SK-N-SH (cell line): ENCODE measurements around the gene TMEM232. TPM values are rescaled to one million over a fixed set of nuclear protein-coding genes. Genes with fewer than 3 reads are reported as not detected.

ENCODE experiments used
- CTCF ChIA-PET: fragments of 300-600, 350-600 bp; formaldehyde crosslinking; extraction: SDS; loops from one replicate; lab custom pipeline; 2021; lab: Yijun Ruan, JAX
- POLR2A ChIA-PET: fragments of 350-600 bp; sonication (Branson Sonifier 250); formaldehyde crosslinking; extraction: SDS; loops from one replicate; lab custom pipeline; 2020; ENCODE audit warnings: antibody characterized with exemption, inconsistent platforms; lab: Yijun Ruan, JAX
- DNase-seq: peaks from one replicate; pipeline ENCODE4 v3.0.0; 2012
- H2AFZ ChIP-seq: fragments of 200-600 bp; sonication (generic); 2 replicates; pipeline ENCODE4 v1.8.1; 2016; ENCODE audit warnings: antibody characterized with exemption, mild to moderate bottlenecking, low read depth
- H3F3A ChIP-seq: fragments of 200-600 bp; sonication (generic); replicated peaks from 2 replicates; pipeline ENCODE3; 2016; ENCODE audit warnings: antibody characterized with exemption, mild to moderate bottlenecking; ENCODE audit not compliant: insufficient read depth
- H3K27ac ChIP-seq, 2 experiments: fragments of 200-500 bp in 1 of 2; fragments of 200-600 bp in 1 of 2; sonication (Bioruptor generic) in 1 of 2; sonication (generic), shearing (Covaris generic) in 1 of 2; 2 replicates each; pipeline versions ENCODE4 v1.5.1 to v1.6.1; 2014 to 2016; ENCODE audit warnings: low read depth in 2 of 2, inconsistent platforms in 1 of 2, low read length in 1 of 2, mild to moderate bottlenecking in 1 of 2, mixed read lengths in 1 of 2
- H3K27me3 ChIP-seq: fragments of 200-600 bp; sonication (generic), shearing (Covaris generic); 2 replicates; pipeline ENCODE4 v1.6.1; 2016; ENCODE audit warnings: mixed run types; ENCODE audit not compliant: insufficient read depth
- H3K36me3 ChIP-seq, 2 experiments: fragments of 200-500 bp in 1 of 2; fragments of 200-600 bp in 1 of 2; sonication (Bioruptor generic) in 1 of 2; sonication (generic) in 1 of 2; replicated peaks in 1 of 2; 2 replicates each; pipeline versions ENCODE3 to v1.5.1; 2014 to 2016; ENCODE audit warnings: low read length in 1 of 2, mild to moderate bottlenecking in 1 of 2; ENCODE audit not compliant: insufficient read depth in 2 of 2, control insufficient read depth in 1 of 2
- H3K4me1 ChIP-seq, 2 experiments: fragments of 200-500 bp in 1 of 2; fragments of 200-600 bp in 1 of 2; sonication (Bioruptor generic) in 1 of 2; sonication (generic), shearing (Covaris generic) in 1 of 2; 2 replicates each; pipeline versions ENCODE4 v1.5.1 to v1.6.1; 2014 to 2016; ENCODE audit warnings: low read depth in 1 of 2, low read length in 1 of 2, mixed run types in 1 of 2; ENCODE audit not compliant: insufficient read depth in 2 of 2, control insufficient read depth in 1 of 2
- H3K4me2 ChIP-seq: fragments of 200-600 bp; sonication (generic), shearing (Covaris generic); 2 replicates; pipeline ENCODE4 v1.6.1; 2017; ENCODE audit warnings: mixed run types
- H3K4me3 ChIP-seq, 2 experiments: fragments of 200-500 bp in 1 of 2; fragments of 200-600 bp in 1 of 2; sonication (Bioruptor generic) in 1 of 2; sonication (generic), shearing (Covaris generic) in 1 of 2; 2 replicates each; pipeline versions ENCODE4 v1.5.1 to v1.8.1; 2014 to 2016; ENCODE audit warnings: low read depth in 2 of 2, inconsistent platforms in 1 of 2, low read length in 1 of 2, mild to moderate bottlenecking in 1 of 2, mixed read lengths in 1 of 2, moderate library complexity in 1 of 2
- H3K79me2 ChIP-seq: fragments of 200-600 bp; sonication (generic); 2 replicates; pipeline ENCODE4 v1.8.1; 2017; ENCODE audit warnings: mild to moderate bottlenecking; ENCODE audit not compliant: insufficient read depth
- H3K9ac ChIP-seq: fragments of 200-600 bp; sonication (generic); 2 replicates; pipeline ENCODE4 v1.6.1; 2017; ENCODE audit warnings: mixed run types
- H3K9me2 ChIP-seq: fragments of 200-600 bp; sonication (generic); 2 replicates; pipeline ENCODE4 v1.6.1; 2017; ENCODE audit warnings: mixed run types
- H3K9me3 ChIP-seq: fragments of 200-600 bp; sonication (generic); 2 replicates; pipeline ENCODE4 v1.6.1; 2017; ENCODE audit warnings: mixed run types, mild to moderate bottlenecking, moderate library complexity
- H4K20me1 ChIP-seq: fragments of 200-600 bp; sonication (generic); 2 replicates; pipeline ENCODE4 v1.6.1; 2017; ENCODE audit warnings: mild to moderate bottlenecking, mixed run types; ENCODE audit not compliant: insufficient read depth
- CHD2 ChIP-seq: fragments of 150-350 bp; IDR thresholded peaks from 2 replicates; pipeline ENCODE4 v1.6.1; 2018; ENCODE audit warnings: low read length; ENCODE audit not compliant: partially characterized antibody
- ELF1 ChIP-seq: IDR thresholded peaks from 2 replicates; pipeline ENCODE4 v1.4.0; 2012
- EZH2phosphoT487 ChIP-seq: fragments of 200-600 bp; sonication (generic); IDR thresholded peaks from 2 replicates; pipeline ENCODE4 v1.6.1; 2017; ENCODE audit warnings: low read depth, mixed run types, mild to moderate bottlenecking, antibody characterized with exemption, moderate library complexity, borderline replicate concordance
- FOSL2 ChIP-seq: IDR thresholded peaks from 2 replicates; pipeline ENCODE4 v1.4.0; 2012; ENCODE audit warnings: low read depth, mild to moderate bottlenecking, moderate library complexity, borderline replicate concordance
- FOXJ3 ChIP-seq: sonication (generic); formaldehyde crosslinking; IDR thresholded peaks from 2 replicates; pipeline ENCODE4 v1.5.1; 2020; ENCODE audit warnings: mild to moderate bottlenecking, missing genetic modification reagents
- MAX ChIP-seq: IDR thresholded peaks from 2 replicates; pipeline ENCODE4 v1.4.0; 2012; ENCODE audit warnings: low read depth
- MEF2A ChIP-seq: IDR thresholded peaks from 2 replicates; pipeline ENCODE4 v1.4.0; 2012; ENCODE audit warnings: low read depth, borderline replicate concordance
- MXI1 ChIP-seq: IDR thresholded peaks from 2 replicates; pipeline ENCODE4 v1.6.1; 2012; ENCODE audit warnings: mild to moderate bottlenecking, low read depth, low read length, improper control_type of control experiment
- NRF1 ChIP-seq: IDR thresholded peaks from 2 replicates; pipeline ENCODE4 v1.6.1; 2012; ENCODE audit warnings: low read depth, mild to moderate bottlenecking, low read length
- PBX3 ChIP-seq: IDR thresholded peaks from 2 replicates; pipeline ENCODE4; 2012
- RFX5 ChIP-seq: IDR thresholded peaks from 2 replicates; pipeline ENCODE4 v1.6.1; 2012; ENCODE audit warnings: mild to moderate bottlenecking, improper control_type of control experiment, low read length
- RXRA ChIP-seq: IDR thresholded peaks from 2 replicates; pipeline ENCODE4 v1.4.0; 2012; ENCODE audit warnings: low read depth, mild to moderate bottlenecking, borderline replicate concordance
- SIN3A ChIP-seq: IDR thresholded peaks from 2 replicates; pipeline ENCODE4 v1.6.1; 2012; ENCODE audit warnings: low read depth, mild to moderate bottlenecking, low read length, moderate library complexity, borderline replicate concordance
- USF1 ChIP-seq: IDR thresholded peaks from 2 replicates; pipeline ENCODE4 v1.4.0; 2012; ENCODE audit warnings: low read depth, borderline replicate concordance
- YY1 ChIP-seq: IDR thresholded peaks from 2 replicates; pipeline ENCODE4 v1.4.0; 2012; ENCODE audit warnings: low read depth, mild to moderate bottlenecking
- WGBS: methylation state at CpG from one replicate; pipeline ENCODE4 v1.1.6; 2017; ENCODE audit warnings: low lambda C conversion rate; 5-methylcytosine and 5-hydroxymethylcytosine counted together
- polyA plus RNA-seq, 3 experiments: library from polyadenylated mRNA; depleted of rRNA; stranded (reverse); fragments of >200 nt; gene quantifications; 2 replicates each; pipeline ENCODE4 v1.2.3, GENCODE V29; 2012

The TMEM232 gene
- polyA plus RNA-seq, 1 of the 3 experiments (the other 2 are of a cell fraction) = 0.66 TPM

GRCh38 chr5:110653231-110653970, 73.1 kb downstream of the TMEM232 start:
- Histone ChIP-seq H3K4me1 (peaks cover 0 to 4% of the 10 kb centered on the region in 2 experiments; a peak in 1 of 4 replicates), H3K79me2 (no peaks in the 10 kb centered on the region), H4K20me1 (no peaks in the 10 kb centered on the region), H3K4me3 (no peak overlapping the region), H3K27me3 (no peaks in the 10 kb centered on the region), H3K9me2 (0 out of 2 replicates have a peak, but pooled peaks cover under 1% of the 10 kb centered on the region), H3K9me3 (no peaks in the 10 kb centered on the region), H3F3A (peaks cover 9% of the 10 kb centered on the region), H3K4me2 (no peak overlapping the region), H3K36me3 (peaks cover 0 to 3% of the 10 kb centered on the region in 2 experiments), H2AFZ (no peak overlapping the region), H3K9ac (no peak overlapping the region), H3K27ac (no peak overlapping the region)
- ChIA-PET POLR2A (no interaction called here), CTCF (interaction anchor here (1.4 kb wide), 1 partner anchor 16 kb away, joined by 3 read pairs; no protein-coding TSS in a partner anchor)
- no peak for DNase-seq
- 71% methylated on average over 3 of the region's 3 CpGs for WGBS
- TF ChIP-seq FOSL2 = no peak

- Histone ChIP-seq H4K20me1 (no peaks in the 10 kb centered on the region), H2AFZ (peak overlapping the region; percentile 80; the same call in 1 of the 2 replicates), H3K9me2 (no peaks in the 10 kb centered on the region), H3K4me2 (peak overlapping the region; percentile 18; the same call in 1 of the 2 replicates), H3K79me2 (no peaks in the 10 kb centered on the region), H3K27ac (peak overlapping the region in 1 of 2 experiments; percentile 53; a peak in 2 of 4 replicates), H3K9ac (no peak overlapping the region), H3K4me3 (no peak overlapping the region), H3K36me3 (peaks cover 0 to 3% of the 10 kb centered on the region in 2 experiments), H3F3A (peaks cover 9% of the 10 kb centered on the region), H3K9me3 (no peaks in the 10 kb centered on the region), H3K27me3 (no peaks in the 10 kb centered on the region), H3K4me1 (peaks cover 0 to 4% of the 10 kb centered on the region in 2 experiments; a peak in 1 of 4 replicates)
- 53% methylated on average over 3 of the region's 3 CpGs for WGBS
- no peak for TF ChIP-seq CHD2
- no peak for TF ChIP-seq YY1
- no peak for TF ChIP-seq USF1
- no peak for TF ChIP-seq NRF1
- TF ChIP-seq PBX3 = no peak
- no peak for TF ChIP-seq MAX
- no peak for TF ChIP-seq EZH2phosphoT487
- TF ChIP-seq RFX5 = no peak
- TF ChIP-seq FOXJ3 (CRISPR knock-in tag) = no peak
- no peak for TF ChIP-seq MXI1
- TF ChIP-seq ELF1 = no peak
- no peak for TF ChIP-seq RXRA
- TF ChIP-seq SIN3A = no peak
- no peak for TF ChIP-seq FOSL2
- no peak for TF ChIP-seq MEF2A
- ChIA-PET POLR2A (no interaction called here), CTCF (no interaction called here)
- no peak for DNase-seq
These were observed 75.0 kb downstream of the TMEM232 start for GRCh38 chr5:110651507-110651906.
